ENCODE results near the gene CTNNA2.

CTNNA2 gene

DNA sequence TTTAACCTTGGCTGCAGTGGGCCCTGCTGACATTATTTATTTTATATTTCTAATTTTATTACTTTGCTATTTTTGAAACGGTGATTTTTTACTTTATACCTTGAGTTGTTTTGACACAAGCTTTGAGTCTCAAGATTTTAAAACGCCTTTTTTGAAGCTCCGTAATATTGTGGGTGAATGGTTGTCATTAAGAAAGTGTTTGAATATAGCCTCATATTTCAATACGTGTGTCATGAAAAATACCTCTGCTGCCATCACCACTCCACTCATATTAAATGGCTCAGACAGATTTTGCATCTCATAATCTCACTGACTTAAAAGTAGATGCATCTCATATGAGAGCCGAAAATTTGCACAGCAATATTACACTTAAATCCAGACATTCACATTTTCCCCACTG, 106.6 kb downstream of the CTNNA2 start:
- no peak for DNase-seq

DNA sequence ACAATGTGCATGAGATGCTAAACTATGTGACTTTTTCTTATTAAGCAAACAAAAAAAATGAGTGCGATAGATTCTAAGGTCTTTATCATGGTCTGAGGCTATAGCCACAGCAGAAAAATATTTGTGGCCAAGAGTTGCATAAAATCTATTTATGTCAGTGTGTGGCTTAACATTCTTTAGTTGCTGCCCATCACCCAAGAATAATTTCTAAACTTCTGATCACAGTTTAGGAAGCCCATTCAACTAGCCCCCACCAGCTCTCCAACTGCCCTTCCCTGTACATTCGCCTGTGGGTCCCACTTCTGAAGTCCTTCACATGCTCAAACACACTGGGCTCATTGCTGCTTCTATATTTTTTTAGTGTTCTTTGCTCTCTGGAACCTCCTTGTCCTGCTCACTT, 107.1 kb downstream of the CTNNA2 start:
- DNase-seq: no peak

DNA sequence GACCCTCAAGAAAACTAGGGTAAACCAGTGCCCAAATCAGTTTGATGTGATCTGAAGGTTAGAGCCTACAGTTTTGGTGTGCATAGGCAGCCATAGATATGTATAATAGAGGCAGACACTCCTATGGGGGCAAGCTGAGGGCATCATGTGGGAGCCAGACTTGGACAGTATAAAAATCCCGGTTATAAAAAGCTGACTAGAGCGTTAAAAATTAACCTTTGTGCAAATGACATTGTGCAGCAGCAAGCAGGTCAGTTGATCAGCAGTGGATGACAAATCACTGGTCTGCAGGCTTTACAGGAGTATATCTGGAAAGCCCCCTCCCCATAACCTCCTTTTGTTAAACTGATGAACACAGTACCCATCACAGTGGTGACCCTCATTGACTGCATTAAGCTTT, 107.8 kb downstream of the CTNNA2 start:
- DNase-seq: no peak

DNA sequence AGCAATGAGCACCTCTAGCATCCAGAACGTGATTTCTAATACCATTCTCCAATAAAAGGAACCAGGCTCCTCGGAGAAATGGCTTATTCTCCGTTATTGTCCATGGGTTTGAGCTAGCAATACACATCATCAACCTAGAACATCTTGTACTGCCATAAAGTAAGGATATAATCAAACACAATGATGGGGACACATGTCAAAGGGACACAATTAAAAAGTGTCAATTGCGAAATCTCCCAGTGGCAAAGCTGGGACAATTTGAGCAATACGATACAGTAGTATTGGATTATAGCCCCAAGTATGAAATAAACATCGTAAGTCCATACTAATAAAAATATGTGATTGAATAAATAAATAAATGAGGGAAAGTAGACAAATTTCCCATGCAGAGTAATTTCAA, 108.4 kb downstream of the CTNNA2 start:
- no peak for DNase-seq

DNA sequence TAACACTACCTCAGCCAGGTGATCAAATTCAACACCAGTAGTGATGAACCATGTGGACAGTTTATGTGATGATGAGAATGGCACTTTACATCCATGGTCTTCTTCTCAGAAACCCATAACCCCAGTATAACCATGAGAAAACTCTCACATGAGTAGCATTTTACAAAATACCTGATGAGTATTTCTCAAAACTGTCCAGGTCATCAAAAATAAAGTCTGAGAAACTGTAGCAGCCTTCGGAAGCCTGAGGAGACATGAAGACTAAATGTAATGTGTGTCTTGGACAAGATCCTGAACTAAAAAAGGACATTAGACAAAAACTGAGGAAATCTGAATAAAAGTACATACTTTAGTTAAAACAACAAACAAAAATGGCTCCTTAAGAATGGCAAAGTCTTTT, 108.9 kb downstream of the CTNNA2 start:
- DNase-seq: no peak

DNA sequence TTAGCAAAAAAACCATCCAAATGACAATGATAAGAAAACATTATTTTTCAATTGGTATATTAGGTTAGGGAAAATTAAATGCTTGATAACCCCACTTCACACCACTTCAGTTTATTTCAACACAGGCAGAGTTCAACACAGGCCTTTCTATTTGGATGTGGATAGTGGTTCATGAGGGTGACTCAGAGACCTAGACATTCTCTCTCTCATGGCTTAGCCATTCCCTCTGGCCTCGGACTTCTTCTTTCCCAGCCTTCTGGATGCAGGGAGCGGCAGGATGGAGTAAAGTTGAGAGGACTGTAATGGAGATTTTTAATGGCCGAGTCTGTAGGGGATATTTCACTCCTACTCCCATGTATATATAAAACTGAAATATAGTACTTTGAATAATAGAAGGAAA, 109.7 kb downstream of the CTNNA2 start:
- no peak for DNase-seq

DNA sequence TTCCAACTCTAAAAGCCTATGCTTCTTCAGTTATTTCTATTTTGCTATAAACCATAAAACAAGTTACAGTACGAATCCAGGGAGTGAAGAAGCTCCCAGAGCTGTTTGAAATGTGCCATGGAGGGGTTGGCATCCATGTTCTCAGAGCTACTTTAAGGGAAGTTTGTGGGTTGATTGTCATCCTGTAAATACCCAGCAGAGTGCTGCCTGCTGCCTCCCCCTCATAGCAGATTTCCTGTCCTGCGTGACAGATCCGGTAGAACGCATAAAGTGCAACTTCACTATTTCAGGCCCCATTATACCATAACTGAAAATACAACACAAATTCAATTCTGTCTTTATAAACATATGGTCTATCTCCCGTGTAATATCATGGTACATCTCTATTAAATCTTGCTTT, 114.4 kb downstream of the CTNNA2 start:
- DNase-seq: no peak

DNA sequence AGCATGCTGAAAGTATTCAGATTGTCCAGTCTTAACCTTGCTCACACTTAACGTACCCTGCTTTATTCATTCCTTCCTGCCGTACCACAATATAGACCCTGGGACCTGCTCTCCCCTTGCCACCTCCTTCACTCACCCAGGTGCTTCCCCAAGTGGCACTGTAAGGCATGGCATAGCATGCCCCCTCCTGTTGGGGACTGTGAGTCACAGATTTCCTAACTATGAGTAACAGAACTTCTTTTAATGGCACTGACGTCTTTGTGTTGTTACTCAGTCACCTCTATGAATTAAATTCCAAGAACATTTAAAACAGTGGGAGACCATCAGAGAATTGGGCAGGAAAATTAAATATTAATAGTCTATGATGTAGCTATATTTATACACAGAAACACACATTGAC, 117.2 kb downstream of the CTNNA2 start:
- no peak for DNase-seq

DNA sequence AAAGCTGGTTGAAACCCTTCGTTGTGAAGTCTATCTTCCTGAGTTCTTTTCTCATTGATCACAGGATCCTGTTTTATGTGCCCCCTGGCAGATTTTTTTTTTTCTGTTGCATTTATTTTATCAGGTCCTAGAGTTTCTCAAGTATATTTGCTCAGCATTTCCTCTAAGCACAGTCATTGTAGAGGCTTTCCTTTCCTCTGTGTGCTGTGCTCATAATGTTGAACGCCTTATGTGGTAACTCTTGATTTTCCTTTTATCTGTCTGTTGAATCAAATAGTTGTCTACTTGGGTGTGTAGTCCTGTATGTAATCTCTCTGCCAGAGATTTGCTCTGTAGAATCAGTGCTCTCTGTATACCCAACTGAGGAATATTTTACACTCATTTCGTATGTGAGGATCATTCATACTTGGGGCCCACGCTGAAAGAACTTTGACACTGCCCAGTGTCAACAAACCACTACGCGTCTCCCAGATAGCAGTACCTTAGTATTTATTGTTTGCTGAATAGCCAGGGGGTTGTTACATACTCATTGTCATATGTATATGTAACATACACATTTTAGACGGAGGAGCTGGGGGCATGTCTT, 118.2 kb downstream of the CTNNA2 start:
- no peak for DNase-seq

DNA sequence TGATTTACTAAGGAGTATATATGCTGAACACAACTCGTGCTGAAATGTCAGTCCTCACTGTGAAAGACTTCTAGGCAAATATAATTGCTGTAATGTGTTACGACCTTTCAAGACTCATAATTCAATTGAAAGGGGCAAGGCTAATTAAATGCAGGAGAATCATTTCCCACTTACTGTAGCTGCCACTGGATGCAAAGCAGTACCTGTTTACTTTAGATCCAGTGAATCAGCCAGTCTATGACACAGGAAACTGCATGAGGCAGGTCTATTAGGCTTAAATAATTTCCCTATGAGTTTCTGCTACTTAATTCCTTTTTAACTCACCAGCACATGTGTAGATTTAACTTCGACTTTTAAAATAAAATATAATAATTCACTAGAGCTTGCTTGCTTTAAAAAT, 125.6 kb downstream of the CTNNA2 start:
- no peak for DNase-seq

DNA sequence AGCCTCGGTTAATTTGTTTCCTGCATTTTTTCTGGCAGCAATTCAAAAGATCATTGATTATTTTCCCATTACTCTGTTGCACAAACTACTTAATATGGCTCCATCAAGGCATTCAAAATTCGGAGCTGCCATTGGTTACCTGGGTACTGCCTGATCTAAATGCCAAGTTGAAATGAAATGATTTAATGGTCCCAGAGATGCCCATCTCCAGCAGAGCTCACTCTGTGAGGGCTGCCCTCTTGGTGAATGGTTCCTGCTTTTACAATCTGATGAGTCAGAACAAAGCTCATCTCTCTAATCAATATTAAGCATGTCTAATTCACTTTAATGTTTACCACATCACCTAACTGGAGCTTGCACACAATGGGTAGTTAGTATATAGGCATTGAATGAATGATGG, 126.1 kb downstream of the CTNNA2 start:
- DNase-seq: no peak

DNA sequence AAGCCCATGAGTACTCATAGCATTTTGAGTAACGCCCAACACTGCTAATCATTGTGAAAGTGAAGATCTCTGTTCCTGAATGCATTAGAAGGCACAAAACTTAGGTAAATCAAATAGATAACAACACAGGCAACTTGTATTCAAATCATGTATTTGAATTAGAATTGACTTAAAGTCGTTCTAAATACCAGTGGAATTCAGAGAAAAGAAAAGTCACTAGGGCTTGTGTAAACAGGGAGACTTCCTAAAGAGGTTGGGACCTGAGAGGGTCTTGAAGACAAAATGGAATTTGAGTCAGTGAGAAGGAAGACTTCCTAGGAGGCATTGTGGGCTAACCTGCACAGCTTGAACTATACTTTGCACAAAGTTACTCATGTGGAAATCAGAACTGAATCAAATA, 127.2 kb downstream of the CTNNA2 start:
- DNase-seq: no peak

DNA sequence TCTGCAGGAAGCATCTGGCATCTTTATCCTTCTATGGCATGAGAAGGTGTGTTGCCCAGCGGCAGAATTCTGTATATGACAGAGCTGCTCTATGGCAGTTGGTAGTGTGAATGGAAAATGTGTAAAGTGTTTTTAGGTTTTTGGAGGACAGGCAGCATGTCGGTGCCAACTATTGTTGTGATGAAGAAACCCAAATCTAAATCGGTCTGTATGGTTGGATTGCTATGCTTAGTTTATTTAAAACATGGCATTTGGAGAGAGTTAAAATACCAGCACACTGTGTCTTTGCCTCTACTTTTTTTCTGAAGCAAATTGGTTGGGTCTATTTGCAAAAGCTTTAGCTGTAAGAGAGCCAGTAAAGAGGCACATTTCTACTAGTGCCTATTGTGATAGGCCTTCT, 136.7 kb downstream of the CTNNA2 start:
- DNase-seq: no peak

DNA sequence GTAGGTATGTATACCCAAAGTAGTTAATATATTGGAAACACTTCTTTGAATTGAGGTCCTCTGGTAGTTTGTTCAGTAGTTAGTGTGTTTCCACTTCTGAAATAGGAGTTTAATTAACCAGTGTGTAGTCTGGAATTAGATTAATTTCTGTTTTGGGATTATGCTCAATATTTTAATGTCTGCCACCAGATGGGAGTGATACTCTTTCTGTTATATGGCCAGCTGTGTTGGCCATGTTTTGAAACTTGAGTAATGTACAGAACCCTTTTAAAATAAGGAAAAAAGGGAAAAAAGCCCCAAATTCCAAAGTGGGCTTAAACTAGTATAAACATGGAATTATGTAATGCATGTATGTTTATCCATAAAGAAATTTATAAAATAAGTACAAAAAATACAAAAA, 147.7 kb downstream of the CTNNA2 start:
- peak in 1 of 2 experiments; percentile 3 for DNase-seq

DNA sequence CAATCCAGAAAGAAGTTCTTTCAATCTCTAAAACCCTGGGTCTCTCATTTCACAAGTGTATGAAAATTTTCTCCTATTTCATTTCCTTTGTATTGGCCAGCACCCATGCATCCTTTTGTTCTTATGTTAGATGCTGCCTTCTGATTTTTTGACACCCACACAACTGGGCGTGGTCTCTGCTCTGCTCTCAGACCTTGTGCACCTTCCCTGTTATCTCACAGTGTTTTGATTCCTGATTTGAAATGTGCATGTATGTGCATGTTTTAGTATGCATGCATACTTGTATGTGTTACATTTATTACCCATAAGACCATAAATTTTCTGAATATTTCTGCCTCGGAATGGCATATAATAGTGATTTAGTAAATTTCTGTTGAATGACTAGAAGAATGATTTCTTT, 152.2 kb downstream of the CTNNA2 start:
- DNase-seq: no peak

DNA sequence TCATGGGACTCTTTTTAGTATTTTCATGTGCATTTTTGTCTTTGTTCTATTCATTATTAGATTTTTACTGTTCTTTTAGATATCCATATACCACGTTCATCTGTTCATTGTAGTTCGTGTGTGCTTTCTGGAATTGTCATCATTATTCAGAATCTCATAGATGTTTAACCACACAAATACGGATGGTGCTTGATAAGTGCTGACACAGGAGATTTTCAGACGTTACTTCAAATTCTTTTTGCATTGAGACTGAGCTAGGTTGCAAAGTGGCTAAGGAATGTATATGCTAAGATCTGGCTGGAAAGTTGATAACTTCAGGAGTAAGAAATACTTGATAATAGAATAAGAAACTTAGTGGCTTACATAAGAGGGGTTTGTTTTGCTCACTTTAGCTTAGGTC, 153.6 kb downstream of the CTNNA2 start:
- DNase-seq: no peak

DNA sequence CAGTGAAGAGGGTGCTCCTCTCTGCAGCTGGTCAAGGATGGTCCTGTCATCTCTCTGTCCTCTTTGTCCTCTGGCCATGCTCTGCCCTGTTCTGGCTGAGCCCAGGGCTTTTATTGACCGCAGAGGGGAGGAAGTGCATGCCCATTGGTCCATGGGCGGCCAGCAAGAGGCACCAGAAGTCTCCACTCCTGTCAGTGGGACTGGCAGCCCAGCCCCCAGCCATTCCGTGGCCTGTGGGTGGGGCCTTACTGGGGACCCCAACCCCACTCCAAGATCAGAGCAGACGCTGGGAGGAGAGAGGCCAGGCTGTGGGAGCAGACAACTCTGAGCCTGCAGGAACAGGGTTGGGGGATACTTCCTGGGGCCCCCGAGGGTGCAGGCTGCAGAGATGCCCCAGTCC, 156.9 kb downstream of the CTNNA2 start:
- DNase-seq: no peak

DNA sequence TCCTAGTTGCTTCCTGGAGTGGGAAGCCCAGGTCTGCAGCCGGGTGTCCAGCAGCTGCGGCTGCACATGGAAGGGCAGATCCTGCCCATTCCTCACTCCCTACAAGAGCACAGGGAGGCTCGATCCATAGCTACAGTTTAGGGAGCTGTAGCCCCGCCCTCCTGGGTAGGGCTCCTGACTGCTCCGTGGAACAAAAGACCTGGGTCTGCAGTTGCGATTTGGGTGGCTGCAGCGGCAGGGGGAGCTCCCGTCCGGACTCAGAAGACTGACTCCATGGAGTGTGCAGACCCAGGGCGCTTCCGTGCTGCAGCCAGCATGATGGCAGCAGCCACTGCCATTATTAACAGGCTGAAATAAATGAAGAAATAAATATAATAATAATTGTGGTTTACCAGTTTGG, 157.3 kb downstream of the CTNNA2 start:
- DNase-seq: no peak

DNA sequence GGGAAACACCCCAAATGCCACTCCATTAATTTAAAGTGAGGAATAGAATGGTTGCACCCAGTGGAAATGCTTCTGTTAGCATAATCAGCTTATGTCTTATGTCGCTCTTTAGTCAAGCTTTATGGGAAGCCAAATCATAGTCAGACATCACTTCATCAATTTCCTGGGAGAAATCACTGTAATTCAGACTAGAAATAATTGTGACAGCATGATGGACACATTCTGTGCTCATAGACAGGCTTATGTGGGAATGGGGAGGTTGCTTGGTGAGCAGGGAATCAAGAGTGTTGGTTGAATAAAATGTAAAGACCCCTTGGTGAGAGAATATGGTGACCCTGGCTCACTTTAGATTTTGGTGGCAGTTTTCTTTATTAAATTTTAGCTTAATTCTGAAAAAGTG, 174.0 kb downstream of the CTNNA2 start:
- DNase-seq: no peak

DNA sequence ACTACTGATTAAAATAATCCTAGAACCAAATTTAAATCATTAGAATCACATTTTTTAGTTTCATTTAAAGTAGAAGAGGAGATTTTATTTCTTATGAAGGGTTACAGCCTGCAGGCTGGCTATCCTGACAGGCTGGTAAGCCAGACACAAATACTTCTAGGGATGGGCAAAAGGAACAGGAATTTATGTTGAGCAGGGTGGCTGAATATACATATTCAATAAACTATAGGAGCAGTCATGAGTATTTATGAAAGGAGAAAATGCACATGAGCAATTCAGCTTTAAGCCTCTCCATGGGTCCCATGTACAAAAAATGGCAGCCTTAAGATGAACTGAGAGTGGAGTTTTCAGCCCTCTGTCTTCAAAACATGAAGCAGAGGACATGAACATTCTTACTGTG, 182.4 kb downstream of the CTNNA2 start:
- no peak for DNase-seq

DNA sequence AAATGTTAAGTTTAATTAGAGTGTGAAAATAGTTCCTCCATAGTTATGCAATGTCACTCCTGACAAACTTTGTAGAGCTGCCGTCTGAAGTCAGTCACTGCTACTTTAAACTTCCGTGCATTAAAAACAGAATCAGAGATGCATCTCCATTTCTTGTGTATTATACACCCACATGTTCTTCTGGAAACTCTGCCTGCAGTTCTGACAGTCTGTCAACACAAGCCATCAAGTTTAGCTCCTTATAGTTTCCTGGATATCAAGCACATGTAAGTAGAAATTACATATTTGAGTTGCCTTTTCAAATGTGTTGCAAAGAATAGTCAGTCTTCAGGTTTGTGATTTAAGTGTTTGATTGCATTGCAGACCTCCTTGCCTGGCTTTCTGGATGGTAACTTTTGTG, 184.3 kb downstream of the CTNNA2 start:
- no peak for DNase-seq

DNA sequence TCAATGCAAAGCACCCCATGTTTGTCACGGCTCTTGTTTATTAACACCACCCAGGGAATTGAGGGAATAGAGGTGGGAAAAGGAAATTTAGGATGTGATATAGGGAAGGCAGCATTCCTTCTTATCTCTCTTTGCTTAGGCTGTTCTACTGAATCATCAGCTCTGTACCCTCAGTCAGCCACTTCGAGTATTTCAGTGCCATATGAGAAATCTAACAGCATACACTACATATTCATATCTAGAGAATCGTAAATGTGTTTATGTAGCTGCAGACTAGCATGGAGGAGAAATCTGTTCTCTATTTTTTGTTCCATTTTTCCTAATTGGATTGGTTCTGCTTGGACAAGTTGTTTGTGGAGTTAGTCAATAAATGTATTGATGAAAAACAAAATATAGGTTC, 187.8 kb downstream of the CTNNA2 start:
- no peak for DNase-seq

DNA sequence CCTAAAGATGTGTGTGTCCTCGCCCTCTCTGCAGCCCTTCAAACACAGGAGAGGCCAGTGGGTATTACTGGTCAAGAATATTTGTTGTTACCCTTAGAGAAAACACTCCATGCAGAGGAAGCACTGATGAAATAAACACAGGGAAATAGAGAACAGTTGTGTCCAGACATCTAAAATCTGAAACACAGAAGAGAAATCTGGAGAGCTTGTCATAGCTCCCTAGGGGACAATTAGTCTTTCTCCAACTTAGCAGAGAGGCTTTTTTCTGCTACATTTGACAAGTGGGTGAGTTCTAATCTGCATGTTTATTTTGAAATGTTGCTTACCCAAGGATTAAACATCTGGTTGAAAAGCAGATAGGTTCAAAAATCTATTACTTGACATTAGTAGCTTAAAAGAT, 190.1 kb downstream of the CTNNA2 start:
- peak in 1 of 2 experiments; percentile 54 for DNase-seq

DNA sequence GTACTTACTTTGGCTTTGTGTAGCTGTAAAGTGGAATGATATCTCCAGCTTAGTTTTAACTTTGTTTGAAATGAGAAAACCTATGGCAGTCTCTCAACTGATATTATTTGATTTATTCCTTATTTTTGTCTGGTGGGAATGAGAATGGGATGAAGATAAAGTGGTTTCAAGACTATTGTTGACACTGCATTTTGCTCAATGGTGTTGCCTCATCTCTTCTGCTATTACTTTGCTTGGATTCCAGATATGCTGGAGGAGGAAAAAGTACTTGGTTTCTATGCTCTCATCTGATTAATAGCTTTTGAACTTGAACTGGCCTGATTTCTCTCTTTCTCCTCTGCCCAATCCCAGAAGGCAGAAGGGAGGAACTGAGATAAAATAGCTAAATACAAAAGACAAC, 198.2 kb downstream of the CTNNA2 start:
- no peak for DNase-seq

DNA sequence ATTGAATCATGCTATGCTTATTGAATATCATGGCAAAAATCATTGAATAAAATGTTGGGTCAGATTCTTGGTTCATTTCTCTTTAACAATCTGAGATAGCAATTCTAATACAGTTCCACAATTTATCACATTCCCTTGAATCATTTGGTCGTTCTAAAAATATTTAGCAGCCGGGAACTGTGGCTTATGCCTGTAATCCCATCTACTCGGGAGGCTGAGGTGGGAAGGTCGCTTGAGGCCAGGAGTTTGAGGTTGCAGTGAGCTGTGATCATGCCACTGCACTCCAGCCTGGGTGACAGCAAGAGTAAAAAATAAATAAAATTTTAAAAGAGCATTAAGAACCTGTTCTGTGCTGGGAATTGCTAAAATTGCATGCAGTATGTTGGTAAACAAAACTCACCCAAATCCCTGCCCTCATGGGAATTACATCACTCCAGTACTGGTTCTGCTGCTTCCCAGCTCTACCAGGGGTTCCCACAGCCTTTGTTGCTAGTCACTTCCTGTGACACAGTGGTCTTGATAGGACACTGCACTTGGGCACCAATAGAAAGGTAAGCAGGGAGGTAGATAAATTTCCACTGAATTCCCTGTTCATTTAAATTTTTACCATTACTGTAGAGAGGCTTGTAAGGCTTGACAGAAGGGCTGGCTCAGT, 200.4 kb downstream of the CTNNA2 start:
- no peak for DNase-seq
